HG02973 (cell line): ENCODE measurements around the gene SHLD3.
"Not testable (repeated sequence)": the region's sequence is repeated elsewhere in the genome, so short reads cannot be mapped to it uniquely, and the experiment has no call there.

Experiments used
- ATAC-seq: cut with Tn5 transposase; IDR thresholded peaks from one replicate; pipeline ENCODE4 v1.9.1; 2021; ENCODE audit warnings: moderate library complexity; ENCODE audit not compliant: unreplicated experiment

Gene SHLD3

DNA sequence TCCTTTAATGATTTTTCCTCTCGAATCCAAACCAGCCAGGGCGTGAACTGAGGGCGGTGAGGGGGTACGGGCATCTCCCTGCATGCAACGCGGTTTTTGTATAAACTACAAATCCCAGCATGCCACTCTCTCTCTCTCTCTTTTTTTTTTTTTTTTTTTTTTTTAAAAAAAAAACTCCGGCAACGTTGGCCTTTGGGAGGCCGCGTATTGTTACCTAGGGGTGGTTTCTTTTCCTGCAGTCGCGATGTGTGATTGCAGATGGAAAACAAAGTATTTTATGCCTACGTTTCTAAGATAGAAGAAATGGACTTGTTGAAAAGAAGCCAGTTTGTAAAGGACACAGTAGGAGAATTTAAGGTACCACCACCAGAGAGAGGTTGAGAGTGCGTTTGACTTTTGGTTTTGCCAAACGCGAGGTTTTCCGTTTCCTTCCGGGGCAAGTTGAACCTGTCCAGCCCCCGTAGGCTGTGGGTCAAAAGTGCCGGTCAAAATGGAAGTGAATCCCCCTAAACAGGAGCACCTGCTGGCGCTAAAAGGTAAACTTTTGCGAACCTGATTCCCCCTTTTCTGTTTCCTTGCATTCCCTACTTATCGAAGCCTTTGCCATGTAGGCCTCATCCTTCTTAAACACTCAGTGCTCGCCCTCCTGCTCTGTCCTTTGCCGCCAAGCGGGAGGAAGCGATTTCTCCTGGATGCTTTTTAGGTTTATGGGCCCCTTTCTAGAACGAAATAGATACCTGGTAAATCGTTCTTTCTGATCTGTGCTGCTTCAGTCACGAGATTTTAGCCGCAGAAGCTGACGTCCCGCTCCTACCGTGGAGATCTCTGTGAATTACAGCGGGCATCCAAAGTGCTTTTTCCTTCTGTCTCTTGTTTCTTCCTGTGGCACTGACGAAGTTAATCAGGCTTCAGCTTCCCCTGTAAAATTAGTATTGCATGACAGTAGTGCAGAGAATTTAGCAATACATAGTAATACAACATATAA, at the start of gene SHLD3, which contains the start of gene TRAPPC13:
Gene SHLD3 (plus strand): TSS at position 457 of the 985 bp plus-strand sequence. CDS start 4,561 bp downstream, outside the sequence.
Gene TRAPPC13 (plus strand): TSS at position 457 of the 985 bp plus-strand sequence. CDS start 34 bp downstream, at position 491.
- ATAC-seq, result peak; percentile 72

DNA sequence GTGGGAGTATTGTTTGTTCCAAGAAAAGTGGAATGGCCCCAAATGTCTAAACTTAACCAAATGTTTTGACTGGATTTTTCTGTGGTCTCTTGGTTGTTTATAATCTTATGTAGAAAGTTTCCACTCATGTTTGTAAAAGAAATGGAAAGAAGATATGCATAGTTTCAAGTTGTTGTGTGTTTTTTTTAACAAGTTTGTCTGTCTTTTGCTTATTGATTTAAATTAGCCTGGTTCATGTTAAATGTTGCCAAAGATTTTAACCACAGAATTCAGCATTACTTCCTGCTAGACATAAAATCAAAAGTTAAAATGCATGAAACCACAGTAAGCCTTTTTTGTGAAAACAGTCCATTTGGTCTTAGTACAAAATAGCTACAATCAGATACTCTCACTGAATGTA, 47.7 kb upstream of the SHLD3 start:
- ATAC-seq, result no peak

GRCh38 chr5:65588694-65589093, 36.1 kb upstream of the SHLD3 start:
- no peak for ATAC-seq

GRCh38 chr5:65601761-65602160, 23.1 kb upstream of the SHLD3 start:
- not testable (repeated sequence) for ATAC-seq

DNA sequence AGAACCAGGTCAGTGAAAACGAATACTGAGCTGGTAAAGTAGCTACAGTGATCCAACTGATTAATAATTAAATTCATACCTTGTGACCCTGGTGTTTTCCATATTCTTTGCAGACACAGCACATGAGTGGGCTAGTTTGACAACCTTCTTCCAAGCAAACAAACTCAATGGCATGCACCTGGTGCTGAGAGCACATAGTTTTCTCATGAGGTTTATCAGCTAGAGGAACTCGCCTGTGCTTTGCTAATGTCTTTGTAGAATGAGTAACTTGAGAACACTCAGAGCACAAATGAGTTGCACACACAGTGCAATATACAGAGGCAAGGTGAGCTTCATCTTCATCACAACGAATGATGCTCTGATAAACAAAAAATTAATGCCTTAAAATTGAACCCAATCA, 13.3 kb upstream of the SHLD3 start:
- ATAC-seq, result no peak

DNA sequence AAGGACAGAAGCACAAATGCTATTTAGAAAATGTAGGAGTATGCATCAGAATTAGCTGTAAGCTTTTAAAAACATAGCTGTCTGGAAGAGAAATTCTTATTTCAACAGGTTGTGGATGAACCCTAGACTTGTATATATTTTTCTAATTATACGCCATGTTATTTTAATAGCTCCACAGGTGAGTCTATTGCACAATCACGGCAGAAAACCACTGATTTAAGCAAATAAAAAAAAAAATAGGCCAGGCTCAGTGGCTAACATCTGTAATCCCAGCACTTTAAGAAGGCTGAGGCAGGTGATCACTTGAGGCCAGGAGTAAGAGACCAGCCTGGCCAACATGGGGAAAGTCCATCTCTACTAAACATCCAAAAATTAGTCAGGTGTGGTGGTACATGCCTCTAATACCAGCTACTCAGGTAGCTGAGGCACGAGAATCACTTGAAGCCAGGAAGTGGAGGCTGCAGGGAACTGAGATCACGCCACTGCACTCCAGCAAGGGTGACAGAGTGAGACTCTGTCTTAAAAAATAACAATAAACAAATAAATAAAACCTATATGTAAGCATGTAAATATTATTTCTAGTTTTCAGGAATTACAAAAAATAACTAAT, 12.4 kb upstream of the SHLD3 start:
- ATAC-seq, result no peak

DNA sequence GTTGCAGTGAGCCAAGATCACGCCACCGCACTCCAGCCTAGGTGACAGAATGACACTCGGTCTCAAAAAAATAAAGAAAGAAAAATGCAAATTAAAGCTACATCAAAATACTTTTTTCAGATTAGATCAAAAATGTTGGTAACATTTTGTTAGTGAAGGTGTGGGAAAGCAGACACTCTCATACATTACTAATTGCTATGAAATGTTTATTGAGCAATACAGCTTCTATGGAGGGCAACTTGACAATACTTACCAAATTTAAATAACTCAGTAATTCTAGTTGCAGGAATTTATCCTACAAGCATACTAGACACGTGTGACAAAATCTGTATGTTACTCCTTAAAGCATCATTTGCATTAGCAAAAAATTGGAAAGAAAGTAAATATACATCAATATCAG, 4.8 kb upstream of the SHLD3 start:
- no peak for ATAC-seq

DNA sequence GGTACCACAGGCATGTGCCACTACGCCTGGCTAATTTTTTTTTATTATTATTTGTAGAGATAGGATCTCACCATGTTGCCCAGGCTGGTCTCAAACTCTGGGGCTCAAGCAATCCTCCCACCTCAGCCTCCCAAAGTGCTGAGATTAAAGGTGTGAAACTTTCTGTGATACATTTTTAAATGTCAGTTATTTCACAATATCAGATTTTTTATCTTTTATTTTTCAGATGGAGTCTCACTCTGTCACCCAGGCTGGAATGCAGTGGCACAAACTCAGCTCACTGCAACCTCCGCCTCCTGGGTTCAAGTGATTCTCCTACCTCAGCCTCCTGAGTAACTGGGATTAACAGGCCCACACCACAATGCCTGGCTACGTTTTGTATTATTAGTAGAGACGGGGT, 2.9 kb upstream of the SHLD3 start:
- not testable (repeated sequence) for ATAC-seq

GRCh38 chr5:65623482-65623881, 1.3 kb upstream of the SHLD3 start:
- no peak for ATAC-seq

GRCh38 chr5:65624025-65624570, 729 bp upstream of the SHLD3 start, which contains the start of gene TRIM23:
Gene TRIM23, minus strand, starts transcription at chr5:65624333. Its CDS starts 59 bp downstream, at chr5:65624274.
- peak; percentile 93 for ATAC-seq

GRCh38 chr5:65625743-65626142, 916 bp downstream of the SHLD3 start:
- no peak for ATAC-seq

DNA sequence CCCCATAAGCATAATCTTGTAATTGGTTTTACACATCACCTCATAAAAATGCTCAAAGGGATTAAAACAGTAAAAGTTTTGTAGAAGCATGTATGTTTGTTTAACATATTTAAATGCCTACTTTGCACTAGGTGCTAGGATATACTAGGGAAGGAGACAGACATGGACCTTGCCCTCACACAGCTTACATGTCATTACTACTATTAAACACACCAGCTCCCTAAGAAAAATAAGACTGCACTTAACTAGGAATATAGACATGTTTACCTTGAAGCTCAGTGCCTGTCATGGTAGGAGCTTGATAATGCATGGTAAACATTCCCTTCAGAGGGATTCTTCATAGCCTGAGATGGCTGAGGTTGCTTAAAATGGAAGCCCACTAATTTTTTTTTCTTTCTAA, 6.2 kb downstream of the SHLD3 start:
- no peak for ATAC-seq

DNA sequence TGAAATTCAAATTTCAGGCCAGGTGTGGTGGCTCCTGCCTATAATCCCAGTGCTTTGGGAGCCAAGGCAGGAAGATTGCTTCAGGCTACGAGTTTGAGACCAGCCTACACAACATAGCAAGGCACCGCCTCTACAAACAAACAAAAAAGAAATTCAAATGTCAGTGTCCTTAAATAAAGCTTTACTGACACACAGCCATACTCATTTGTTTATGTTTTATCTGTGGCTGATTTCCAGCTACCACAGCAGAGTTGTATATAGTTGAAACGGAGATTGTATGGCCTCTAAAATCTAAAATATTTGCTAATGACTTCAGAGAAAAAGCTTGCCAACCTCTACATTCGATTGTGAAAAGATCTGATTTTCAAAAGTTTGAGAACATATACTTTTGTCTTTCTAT, 15.4 kb downstream of the SHLD3 start:
- no peak for ATAC-seq

- ATAC-seq, result no peak
These were observed 22.1 kb downstream of the SHLD3 start for GRCh38 chr5:65646938-65647337.

GRCh38 chr5:65647941-65648340, 23.1 kb downstream of the SHLD3 start:
- ATAC-seq, result no peak

DNA sequence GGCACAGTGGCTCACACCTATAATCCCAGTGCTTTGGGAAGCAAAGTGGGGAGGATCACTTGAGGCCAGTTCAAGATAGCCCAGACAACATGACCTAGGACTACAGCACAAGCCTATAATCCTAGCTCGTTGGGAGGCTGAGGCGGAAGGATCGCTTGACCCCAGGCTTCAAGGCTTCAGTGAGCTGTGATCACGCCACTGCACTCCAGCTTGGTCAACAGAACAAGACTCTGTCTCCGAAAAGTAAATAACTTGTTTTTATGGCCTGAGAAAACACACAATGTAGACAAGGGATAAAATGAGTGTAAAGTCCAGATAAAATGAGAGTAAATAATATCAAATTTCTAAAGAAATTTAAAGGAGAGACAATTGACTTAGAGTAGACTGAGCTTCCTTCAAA, 26.3 kb downstream of the SHLD3 start:
- ATAC-seq, result no peak

DNA sequence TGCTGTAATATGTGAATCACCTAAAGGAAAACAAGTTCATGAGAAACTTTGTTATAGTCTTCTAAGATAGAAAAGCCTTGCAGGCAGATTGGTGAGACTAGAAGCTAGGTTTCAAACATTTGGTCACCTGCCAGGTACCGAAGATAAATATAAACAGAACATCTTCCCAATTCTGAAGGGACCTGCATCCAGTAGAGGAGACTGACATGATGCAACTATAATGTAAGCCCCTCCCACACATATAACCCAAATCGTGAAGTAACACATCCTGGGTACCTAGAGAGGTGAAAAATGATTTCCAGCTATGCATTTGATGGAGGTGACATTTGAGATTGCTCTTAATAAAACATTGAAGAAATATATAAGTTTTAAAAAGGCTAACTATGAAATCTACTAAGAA, 29.9 kb downstream of the SHLD3 start:
- no peak for ATAC-seq

- ATAC-seq, result no peak
These were observed 39.1 kb downstream of the SHLD3 start for GRCh38 chr5:65663804-65664521.

GRCh38 chr5:65668696-65669095, 43.9 kb downstream of the SHLD3 start:
- ATAC-seq, result no peak

DNA sequence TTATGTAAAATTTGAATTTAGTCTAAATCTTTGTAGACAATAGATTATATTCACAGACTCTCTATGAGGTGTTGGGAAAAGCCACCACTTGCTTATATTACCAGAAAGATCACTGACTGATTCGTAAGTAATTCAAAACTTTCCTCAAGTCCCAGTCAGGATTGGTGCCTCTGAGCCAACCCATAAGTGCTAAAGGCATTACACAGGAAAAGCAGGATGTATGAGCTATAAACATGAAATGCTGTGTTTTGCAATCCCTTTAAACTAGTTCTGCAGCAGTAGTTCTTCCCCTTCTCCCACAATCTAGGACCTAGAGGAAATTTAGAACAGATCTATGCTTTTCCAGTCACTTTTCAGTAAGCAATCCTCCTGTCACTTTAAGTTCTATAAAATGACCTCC, 48.0 kb downstream of the SHLD3 start:
- no peak for ATAC-seq

DNA sequence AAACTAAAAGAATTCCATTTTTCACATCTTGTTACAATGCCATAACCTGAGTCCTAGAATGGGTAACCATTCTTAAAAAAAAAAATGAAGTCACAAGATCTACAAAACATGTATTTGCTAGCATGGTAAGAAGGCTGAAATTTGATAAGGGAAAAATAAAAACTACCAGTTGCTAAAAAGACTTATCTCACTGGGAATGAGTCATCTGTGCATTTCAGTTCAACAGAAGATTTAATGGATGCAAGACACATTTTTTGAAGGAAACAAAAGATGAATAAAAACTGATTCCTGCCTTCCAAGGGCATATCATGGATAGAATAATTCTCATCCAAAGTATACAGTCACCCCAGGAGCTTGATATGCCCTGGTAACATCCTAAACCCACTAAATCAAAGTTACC, 49.9 kb downstream of the SHLD3 start:
- ATAC-seq, result no peak
